SH-SY5Y (cell line): ENCODE measurements around the gene TEDC1.

Experiments used
- GATA2 ChIP-seq: IDR thresholded peaks from 2 replicates; pipeline ENCODE4 v1.6.1; 2011; ENCODE audit warnings: mild to moderate bottlenecking, low read depth, low read length
- GATA3 ChIP-seq: IDR thresholded peaks from 2 replicates; pipeline ENCODE4 v1.6.1; 2011; ENCODE audit warnings: low read depth, mild to moderate bottlenecking, low read length, moderate library complexity

GRCh38 chr14:105501504-105502291 lies 10.7 kb downstream of the TEDC1 start:
- TF ChIP-seq GATA2 (no peak), GATA3 (no peak)
